ENCODE measurements around the gene TFPT. TPM values are rescaled to one million over a fixed set of nuclear protein-coding genes. Genes with fewer than 3 reads are reported as not detected.

TFPT gene
- total RNA-seq, 4 donors from 2014 or later: 7.5 to 18.1 (median 17.5) TPM

GRCh38 chr19:54106716-54107115 lies 8.7 kb downstream of the TFPT start:
- peaks cover 10% of the 10 kb centered on the region in 2 donors for H3K4me1 ChIP-seq
- TF ChIP-seq, protein P1, sequence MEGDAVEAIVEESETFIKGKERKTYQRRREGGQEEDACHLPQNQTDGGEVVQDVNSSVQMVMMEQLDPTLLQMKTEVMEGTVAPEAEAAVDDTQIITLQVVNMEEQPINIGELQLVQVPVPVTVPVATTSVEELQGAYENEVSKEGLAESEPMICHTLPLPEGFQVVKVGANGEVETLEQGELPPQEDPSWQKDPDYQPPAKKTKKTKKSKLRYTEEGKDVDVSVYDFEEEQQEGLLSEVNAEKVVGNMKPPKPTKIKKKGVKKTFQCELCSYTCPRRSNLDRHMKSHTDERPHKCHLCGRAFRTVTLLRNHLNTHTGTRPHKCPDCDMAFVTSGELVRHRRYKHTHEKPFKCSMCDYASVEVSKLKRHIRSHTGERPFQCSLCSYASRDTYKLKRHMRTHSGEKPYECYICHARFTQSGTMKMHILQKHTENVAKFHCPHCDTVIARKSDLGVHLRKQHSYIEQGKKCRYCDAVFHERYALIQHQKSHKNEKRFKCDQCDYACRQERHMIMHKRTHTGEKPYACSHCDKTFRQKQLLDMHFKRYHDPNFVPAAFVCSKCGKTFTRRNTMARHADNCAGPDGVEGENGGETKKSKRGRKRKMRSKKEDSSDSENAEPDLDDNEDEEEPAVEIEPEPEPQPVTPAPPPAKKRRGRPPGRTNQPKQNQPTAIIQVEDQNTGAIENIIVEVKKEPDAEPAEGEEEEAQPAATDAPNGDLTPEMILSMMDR (IDR thresholded peaks at IDR 0.05 in 4 of 5, conservative IDR thresholded peaks at IDR 0.05 in 1 of 5): no peak
- no peak for TF ChIP-seq POLR2A (IDR thresholded peaks at IDR 0.05)
- no peaks in the 10 kb centered on the region for H3K9me3 ChIP-seq
- H3K36me3 ChIP-seq: peaks cover 0 to 48% of the 10 kb centered on the region in 2 donors
- DNase-seq (no peak), ATAC-seq (no peak)
- intact Hi-C loops (cut with DNase I; ENCODE audit: low total_unique reads) (no loop called here), in situ Hi-C loops (cut with MboI; ENCODE audit: low sequenced_read_pairs in 4 of 4) (loop anchor here in 1 of 4 donors (25.0 kb wide), 1 partner anchor 1006 kb away; the partner anchor contains the start of gene PPP1R12C)
- H3K27ac ChIP-seq: no peak overlapping the region
- H3K4me3 ChIP-seq: no peak overlapping the region
- no peaks in the 10 kb centered on the region for H3K27me3 ChIP-seq

DNA sequence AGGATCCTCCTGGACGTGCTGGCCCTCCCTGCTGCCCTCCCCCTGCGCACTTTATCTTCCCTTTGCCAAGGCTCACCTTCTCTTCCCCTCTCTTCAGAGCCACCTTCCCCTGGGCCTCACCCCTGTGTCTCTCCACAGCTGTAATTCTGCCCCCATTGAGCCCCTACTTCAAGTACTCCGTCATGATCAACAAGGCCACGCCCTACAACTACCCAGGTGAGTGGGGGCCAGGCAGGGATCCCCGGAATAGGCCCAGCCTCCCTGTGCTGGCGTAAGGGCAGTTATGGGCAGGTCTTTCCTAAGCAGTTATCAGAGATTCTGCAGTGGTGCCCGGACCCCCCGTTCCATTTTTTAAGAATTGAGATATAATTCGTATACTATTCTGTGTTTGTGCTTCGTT lies 9.7 kb downstream of the TFPT start:
- intact Hi-C loops (cut with DNase I; ENCODE audit: low total_unique reads): no loop called here
- no peak overlapping the region for H3K4me3 ChIP-seq
- no peaks in the 10 kb centered on the region for H3K9me3 ChIP-seq
- H3K4me1 ChIP-seq: peaks cover 10% of the 10 kb centered on the region in 2 donors
- in situ Hi-C loops (cut with MboI; ENCODE audit: low sequenced_read_pairs in 4 of 4): loop anchor here in 1 of 4 donors (25.0 kb wide), 1 partner anchor 1007 kb away; the partner anchor contains the start of gene PPP1R12C
- no peak overlapping the region for H3K27ac ChIP-seq
- H3K27me3 ChIP-seq: no peaks in the 10 kb centered on the region
- ATAC-seq (no peak), DNase-seq (no peak)
- H3K36me3 ChIP-seq: peaks cover 0 to 47% of the 10 kb centered on the region in 2 donors
- TF ChIP-seq POLR2A (IDR thresholded peaks at IDR 0.05): no peak
- TF ChIP-seq, protein P1 (IDR thresholded peaks at IDR 0.05 in 4 of 5, conservative IDR thresholded peaks at IDR 0.05 in 1 of 5): no peak

DNA sequence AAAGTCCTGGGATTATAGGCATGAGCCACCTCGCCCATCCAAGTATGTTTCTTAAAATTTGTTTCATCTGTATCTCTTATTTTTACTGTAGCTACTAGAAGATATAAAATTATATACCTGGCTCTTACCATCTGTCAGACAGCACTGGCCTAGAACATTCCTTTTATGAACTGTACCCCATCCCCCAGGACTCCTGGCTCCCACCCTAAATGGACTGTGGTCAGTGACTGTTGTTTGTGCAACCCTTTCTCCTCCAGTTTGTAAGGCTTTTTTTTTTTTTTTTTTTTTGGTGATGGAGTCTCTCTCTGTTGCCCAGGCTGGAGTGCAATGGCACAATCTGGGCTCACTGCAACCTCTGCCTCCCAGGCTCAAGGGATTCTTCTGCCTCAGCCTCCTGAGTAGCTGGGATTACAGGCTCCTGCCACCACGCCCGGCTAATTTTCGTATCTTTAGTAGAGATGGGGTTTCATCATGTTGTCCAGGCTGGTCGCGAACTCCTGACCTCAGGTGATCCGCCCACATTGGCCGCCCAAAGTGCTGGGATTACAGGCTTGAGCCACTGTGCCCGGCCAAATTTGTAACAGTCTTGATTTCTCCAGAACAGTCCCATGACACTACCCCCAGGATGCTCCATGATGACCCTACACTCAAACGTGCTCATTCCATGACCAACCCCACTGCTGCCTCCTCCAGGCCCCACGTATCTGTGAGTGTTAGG lies 10.3 kb downstream of the TFPT start:
- intact Hi-C loops (cut with DNase I; ENCODE audit: low total_unique reads) (loop anchor here (5.0 kb wide), 1 partner anchor 128 kb away; no protein-coding TSS in a partner anchor), in situ Hi-C loops (cut with MboI; ENCODE audit: low sequenced_read_pairs in 4 of 4) (loop anchor here in 1 of 4 donors (25.0 kb wide), 1 partner anchor 1007 kb away; the partner anchor contains the start of gene PPP1R12C)
- no peak overlapping the region for H3K4me3 ChIP-seq
- no peaks in the 10 kb centered on the region for H3K9me3 ChIP-seq
- ATAC-seq (no peak), DNase-seq (no peak)
- no peak overlapping the region for H3K27ac ChIP-seq
- H3K4me1 ChIP-seq: peaks cover 10% of the 10 kb centered on the region in 2 donors
- no peaks in the 10 kb centered on the region for H3K27me3 ChIP-seq
- H3K36me3 ChIP-seq: peaks cover 0 to 45% of the 10 kb centered on the region in 2 donors
- TF ChIP-seq, protein P1 (IDR thresholded peaks at IDR 0.05 in 4 of 5, conservative IDR thresholded peaks at IDR 0.05 in 1 of 5): no peak
- TF ChIP-seq POLR2A (IDR thresholded peaks at IDR 0.05): no peak

DNA sequence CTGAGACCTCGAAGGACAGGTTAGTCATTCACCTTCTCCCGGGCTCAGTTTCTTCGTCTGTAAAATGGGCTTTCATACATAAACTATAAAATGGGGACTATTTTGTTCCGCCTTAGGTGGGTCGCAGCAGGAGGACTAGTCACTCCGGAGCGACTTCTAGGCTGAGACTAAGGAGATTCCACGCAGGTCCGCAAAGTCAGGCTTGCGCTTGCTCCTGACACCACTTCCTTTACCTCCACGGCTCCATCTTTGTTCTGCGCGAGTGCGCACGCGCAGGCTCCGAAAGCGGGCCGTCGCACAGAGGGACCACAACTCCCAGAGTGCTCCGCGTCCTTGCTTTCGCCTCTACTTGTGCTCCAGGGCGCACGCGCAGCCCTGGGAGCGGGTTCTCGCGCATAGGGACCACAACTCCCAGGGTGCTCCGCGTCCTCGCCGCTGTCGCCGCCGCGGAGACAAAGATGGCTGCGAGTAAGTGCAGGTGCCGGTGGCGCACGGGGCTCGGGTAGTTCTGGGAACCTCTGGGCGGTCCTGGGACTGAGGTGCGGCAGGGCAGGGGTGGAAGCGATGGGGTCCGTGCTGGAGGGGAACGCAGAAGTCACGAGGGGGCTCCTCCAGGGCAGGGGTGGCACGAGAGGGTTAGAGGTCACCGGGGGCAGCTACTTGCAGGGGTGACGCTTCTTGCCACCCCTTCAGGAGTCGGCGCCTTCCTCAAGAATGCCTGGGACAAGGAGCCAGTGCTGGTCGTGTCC lies 12.9 kb downstream of the TFPT start, which contains the start of gene NDUFA3:
Gene NDUFA3, plus strand, starts transcription at position 435 of the 749 bp plus-strand sequence. Its CDS starts 24 bp downstream, at position 459.
- Histone ChIP-seq H3K27ac (peak within 1 kb of the TSS; percentile 83 to 95 (median 89)), H3K27me3 (peaks cover 0 to 7% (median 0%) of the 10 kb centered on the region in 3 donors), H3K9me3 (no peaks in the 10 kb centered on the region), H3K36me3 (peaks cover 0 to 20% of the 10 kb centered on the region in 2 donors), H3K4me3 (peak within 1 kb of the TSS; percentile 78 to 94 (median 90)), H3K4me1 (peaks cover 10% of the 10 kb centered on the region in 2 donors)
- intact Hi-C loops (cut with DNase I; ENCODE audit: low total_unique reads): loop anchor here (1.0 to 5.0 kb wide), 4 partner anchors 13 to 125 kb away; partner anchors contain the start of genes LENG1, PRPF31 and TFPT
- ATAC-seq (peak; percentile 99), DNase-seq (peak; percentile 95 to 98)
- peak; percentile 71 to 91 for TF ChIP-seq POLR2A (IDR thresholded peaks at IDR 0.05)
- TF ChIP-seq, protein P1 (IDR thresholded peaks at IDR 0.05 in 4 of 5, conservative IDR thresholded peaks at IDR 0.05 in 1 of 5): no peak
- in situ Hi-C loops (cut with MboI; ENCODE audit: low sequenced_read_pairs in 4 of 4): loop anchor here in 1 of 4 donors (25.0 kb wide), 1 partner anchor 1010 kb away; the partner anchor contains the start of gene PPP1R12C

All from gastrocnemius medialis (tissue), 4 donors.